Measurements from ENCODE around the gene SNX9. TPM values are rescaled to one million over a fixed set of nuclear protein-coding genes. Genes with fewer than 3 reads are reported as not detected.
"Not testable (repeated sequence)": the region's sequence is repeated elsewhere in the genome, so short reads cannot be mapped to it uniquely, and the experiment has no call there.

Gene SNX9
- total RNA-seq, 1 donor from 2014 or later = 36.2 TPM

- DNase-seq (ENCODE audit: low read depth in 2 of 2) = not testable (repeated sequence)
These were observed 35.6 kb downstream of the SNX9 start for GRCh38 chr6:157858664-157859063.

GRCh38 chr6:157859775-157860504 lies 36.9 kb downstream of the SNX9 start:
- DNase-seq (ENCODE audit: low read depth in 2 of 2) = peak; percentile 24 to 44

GRCh38 chr6:157860505-157860991 lies 37.5 kb downstream of the SNX9 start:
- DNase-seq (ENCODE audit: low read depth in 2 of 2) = no peak

- DNase-seq (ENCODE audit: low read depth in 2 of 2) = no peak
These were observed 38.1 kb downstream of the SNX9 start for GRCh38 chr6:157861184-157861583.

GRCh38 chr6:157861814-157862213 lies 38.8 kb downstream of the SNX9 start:
- DNase-seq (ENCODE audit: low read depth in 2 of 2) = peak; percentile 61 to 80

- DNase-seq (ENCODE audit: low read depth in 2 of 2) = no peak
These were observed 39.7 kb downstream of the SNX9 start for GRCh38 chr6:157862706-157863105.

- no peak for DNase-seq (ENCODE audit: low read depth in 2 of 2)
These were observed 41.2 kb downstream of the SNX9 start for GRCh38 chr6:157864185-157864761.

GRCh38 chr6:157865249-157865648 lies 42.2 kb downstream of the SNX9 start:
- DNase-seq (ENCODE audit: low read depth in 2 of 2) = no peak

GRCh38 chr6:157867155-157867559 lies 44.1 kb downstream of the SNX9 start:
- peak; percentile 69 to 87 for DNase-seq (ENCODE audit: low read depth in 2 of 2)

GRCh38 chr6:157867981-157868380 lies 44.9 kb downstream of the SNX9 start:
- no peak for DNase-seq (ENCODE audit: low read depth in 2 of 2)

GRCh38 chr6:157868835-157869234 lies 45.8 kb downstream of the SNX9 start:
- DNase-seq (ENCODE audit: low read depth in 2 of 2) = peak; percentile 39 to 99

GRCh38 chr6:157869673-157870302 lies 46.7 kb downstream of the SNX9 start:
- no peak for DNase-seq (ENCODE audit: low read depth in 2 of 2)

GRCh38 chr6:157873735-157874344 lies 50.8 kb downstream of the SNX9 start:
- peak; percentile 52 to 84 for DNase-seq (ENCODE audit: low read depth in 2 of 2)

- DNase-seq (ENCODE audit: low read depth in 2 of 2) = no peak
These were observed 54.1 kb downstream of the SNX9 start for GRCh38 chr6:157877149-157877548.

GRCh38 chr6:157877573-157878438 lies 54.8 kb downstream of the SNX9 start:
- DNase-seq (ENCODE audit: low read depth in 2 of 2) = no peak

GRCh38 chr6:157879034-157879872 lies 56.2 kb downstream of the SNX9 start:
- DNase-seq (ENCODE audit: low read depth in 2 of 2) = no peak

- DNase-seq (ENCODE audit: low read depth in 2 of 2) = no peak
These were observed 56.8 kb downstream of the SNX9 start for GRCh38 chr6:157879873-157880254.

- no peak for DNase-seq (ENCODE audit: low read depth in 2 of 2)
These were observed 57.5 kb downstream of the SNX9 start for GRCh38 chr6:157880534-157880933.

- no peak for DNase-seq (ENCODE audit: low read depth in 2 of 2)
These were observed 58.3 kb downstream of the SNX9 start for GRCh38 chr6:157881342-157881741.

- no peak for DNase-seq (ENCODE audit: low read depth in 2 of 2)
These were observed 61.7 kb downstream of the SNX9 start for GRCh38 chr6:157884756-157885155.

All from dermis microvascular lymphatic vessel endothelial cell (primary cell).